HG03066 (cell line): Measurements from ENCODE around the gene IL11.
A peak's percentile ranks its signal among the peaks of the same experiment; 100 is the strongest.
"Not testable (repeated sequence)": the region's sequence is repeated elsewhere in the genome, so short reads cannot be mapped to it uniquely, and the experiment has no call there.

Experiments used
- ATAC-seq: cut with Tn5 transposase; IDR thresholded peaks from one replicate; pipeline ENCODE4 v1.9.1; 2021; ENCODE audit warnings: low read depth; ENCODE audit not compliant: unreplicated experiment

IL11 gene

GRCh38 chr19:55370305-55370988, at the start of gene IL11:
IL11 (minus strand) TSS chr19:55370463; CDS start chr19:55370310, 153 bp downstream.
- ATAC-seq = no peak

GRCh38 chr19:55419624-55420236, 49.5 kb upstream of the IL11 start:
- no peak for ATAC-seq

GRCh38 chr19:55419103-55419502, 48.8 kb upstream of the IL11 start:
- no peak for ATAC-seq

- no peak for ATAC-seq
These were observed 47.9 kb upstream of the IL11 start for GRCh38 chr19:55418185-55418584.

- ATAC-seq = no peak
These were observed 39.9 kb upstream of the IL11 start for GRCh38 chr19:55410168-55410567.

- ATAC-seq = not testable (repeated sequence)
These were observed 38.9 kb upstream of the IL11 start for GRCh38 chr19:55409179-55409578.

GRCh38 chr19:55408533-55408872, 38.2 kb upstream of the IL11 start:
- ATAC-seq = no peak

GRCh38 chr19:55407800-55408532, 37.7 kb upstream of the IL11 start:
- ATAC-seq = peak; percentile 84

- ATAC-seq = not testable (repeated sequence)
These were observed 37.2 kb upstream of the IL11 start, which contains the start of gene UBE2S for GRCh38 chr19:55407550-55407799. UBE2S (minus strand) TSS chr19:55407788; CDS start chr19:55407589, 199 bp downstream.

- no peak for ATAC-seq
These were observed 36.7 kb upstream of the IL11 start for GRCh38 chr19:55406826-55407549.

- ATAC-seq = no peak
These were observed 36.0 kb upstream of the IL11 start for GRCh38 chr19:55406091-55406825.

- no peak for ATAC-seq
These were observed 35.4 kb upstream of the IL11 start for GRCh38 chr19:55405638-55406037.

- ATAC-seq = no peak
These were observed 32.2 kb upstream of the IL11 start for GRCh38 chr19:55402509-55402908.

GRCh38 chr19:55401390-55401789, 31.1 kb upstream of the IL11 start:
- not testable (repeated sequence) for ATAC-seq

- no peak for ATAC-seq
These were observed 30.2 kb upstream of the IL11 start for GRCh38 chr19:55400281-55401087.

- ATAC-seq = no peak
These were observed 28.1 kb upstream of the IL11 start for GRCh38 chr19:55398200-55398925.

- no peak for ATAC-seq
These were observed 22.8 kb upstream of the IL11 start for GRCh38 chr19:55392820-55393761.
